PC-3 (cell line): Measurements from ENCODE around the gene MS4A15.

Experiments used
- CTCF ChIP-seq: fragments of 300-600 bp; sonication (generic); conservative IDR thresholded peaks from 2 replicates; pipeline ENCODE4 v1.5.1; 2017; ENCODE audit warnings: antibody characterized with exemption, low read depth, mild to moderate bottlenecking, low read length
- EZH2 ChIP-seq: fragments of 300-600 bp; sonication (generic); IDR thresholded peaks from one replicate; pipeline ENCODE4 v1.6.1; 2017; ENCODE audit warnings: antibody characterized with exemption, mild to moderate bottlenecking, low read length; ENCODE audit not compliant: unreplicated experiment

DNA sequence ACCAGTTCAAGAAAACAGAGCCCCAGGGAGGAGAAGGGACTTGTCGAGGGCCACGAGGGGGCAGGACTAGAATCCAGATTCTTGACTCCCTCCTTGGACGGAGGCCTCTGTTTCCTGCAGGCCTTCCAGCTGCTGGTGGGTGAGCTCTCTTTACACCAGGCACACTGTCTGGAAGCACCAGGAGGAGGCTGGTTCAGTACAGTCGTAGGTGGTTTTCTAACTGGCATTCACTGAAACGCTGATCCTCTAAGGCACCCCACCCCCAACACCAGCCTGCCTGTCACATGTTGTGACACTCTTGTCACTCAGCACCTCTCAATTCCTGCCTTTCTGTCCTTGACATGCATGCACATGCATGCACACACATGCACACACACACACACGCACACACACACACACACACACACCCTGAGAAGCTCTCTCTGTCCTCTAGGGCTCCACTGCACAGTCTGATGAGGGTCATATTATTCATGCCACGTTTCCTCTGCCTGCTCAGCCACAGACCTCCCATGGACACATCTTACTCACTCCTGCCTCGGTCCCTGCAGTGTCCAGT lies 29.2 kb downstream of the MS4A15 start:
- TF ChIP-seq CTCF = no peak
- TF ChIP-seq EZH2 = no peak
